Progenitor cell of endocrine pancreas (in vitro differentiated cells): ENCODE measurements around the gene OR7C1. TPM values are rescaled to one million over a fixed set of nuclear protein-coding genes. Genes with fewer than 3 reads are reported as not detected.
"Not testable (repeated sequence)": the region's sequence is repeated elsewhere in the genome, so short reads cannot be mapped to it uniquely, and the experiment has no call there.

Experiments used
- DNase-seq: peaks from one replicate; pipeline ENCODE4 v3.0.0; 2021; ENCODE audit warnings: low spot score; ENCODE audit not compliant: unreplicated experiment
- H3K27ac Mint-ChIP-seq: 2 replicates; pipeline ENCODE4 v1.8.0; 2021; ENCODE audit warnings: mild to moderate bottlenecking, moderate library complexity, mixed read lengths
- H3K27me3 Mint-ChIP-seq: 2 replicates; pipeline ENCODE4 v1.8.0; 2021; ENCODE audit warnings: mixed read lengths
- H3K36me3 Mint-ChIP-seq: 2 replicates; pipeline ENCODE4 v1.8.0; 2022; ENCODE audit warnings: mixed read lengths; ENCODE audit not compliant: insufficient read depth
- H3K4me1 Mint-ChIP-seq: 2 replicates; pipeline ENCODE4 v1.8.0; 2021; ENCODE audit warnings: low read depth, mixed read lengths
- H3K4me3 Mint-ChIP-seq: 2 replicates; pipeline ENCODE4 v1.8.0; 2021; ENCODE audit warnings: low read depth, mild to moderate bottlenecking, moderate library complexity, mixed read lengths
- H3K9me3 Mint-ChIP-seq: 2 replicates; pipeline ENCODE4 v1.8.0; 2021; ENCODE audit warnings: low read depth, mixed read lengths
- CTCF ChIP-seq: fragments of 200-600 bp; sonication (generic); IDR thresholded peaks from one replicate; pipeline ENCODE4 v1.5.0; 2021; ENCODE audit warnings: antibody characterized with exemption, mild to moderate bottlenecking; ENCODE audit not compliant: unreplicated experiment
- total RNA-seq: library from RNA; stranded (reverse); gene quantifications from 2 replicates; pipeline ENCODE4 v1.2.1, GENCODE V29; 2021

The OR7C1 gene
- total RNA-seq, 1 donor from 2014 or later = not detected

- H3K4me3 Mint-ChIP-seq = no peak overlapping the region
- H3K4me1 Mint-ChIP-seq = no peaks in the 10 kb centered on the region
- TF ChIP-seq CTCF = no peak
- no peak for DNase-seq
- no peak overlapping the region for H3K27ac Mint-ChIP-seq
- H3K27me3 Mint-ChIP-seq = no peaks in the 10 kb centered on the region
- peaks cover 3% of the 10 kb centered on the region for H3K36me3 Mint-ChIP-seq
- H3K9me3 Mint-ChIP-seq = peaks cover 44% of the 10 kb centered on the region
Measured at GRCh38 chr19:14804765-14805164, 30.2 kb downstream of the OR7C1 start.

GRCh38 chr19:14798760-14799159, 36.2 kb downstream of the OR7C1 start:
- TF ChIP-seq CTCF = no peak
- H3K27me3 Mint-ChIP-seq = no peaks in the 10 kb centered on the region
- peaks cover 51% of the 10 kb centered on the region for H3K9me3 Mint-ChIP-seq
- DNase-seq = no peak
- no peak overlapping the region for H3K4me3 Mint-ChIP-seq
- no peaks in the 10 kb centered on the region for H3K4me1 Mint-ChIP-seq
- peaks cover 2% of the 10 kb centered on the region for H3K36me3 Mint-ChIP-seq
- no peak overlapping the region for H3K27ac Mint-ChIP-seq

- TF ChIP-seq CTCF = no peak
- DNase-seq = no peak
- Mint-ChIP-seq H3K27me3 (no peaks in the 10 kb centered on the region), H3K4me1 (no peaks in the 10 kb centered on the region), H3K9me3 (peaks cover 53% of the 10 kb centered on the region), H3K27ac (no peak overlapping the region), H3K4me3 (no peak overlapping the region), H3K36me3 (no peaks in the 10 kb centered on the region)
Measured at GRCh38 chr19:14796021-14796420, 39.0 kb downstream of the OR7C1 start.

GRCh38 chr19:14795078-14795721, 39.8 kb downstream of the OR7C1 start:
- Mint-ChIP-seq H3K27ac (no peak overlapping the region), H3K36me3 (no peaks in the 10 kb centered on the region), H3K9me3 (peaks cover 46% of the 10 kb centered on the region), H3K27me3 (no peaks in the 10 kb centered on the region), H3K4me3 (no peak overlapping the region), H3K4me1 (no peaks in the 10 kb centered on the region)
- DNase-seq = no peak
- no peak for TF ChIP-seq CTCF

GRCh38 chr19:14792250-14792649, 42.7 kb downstream of the OR7C1 start:
- peaks cover 28% of the 10 kb centered on the region for H3K9me3 Mint-ChIP-seq
- DNase-seq, H3K4me3 Mint-ChIP-seq, H3K4me1 Mint-ChIP-seq, H3K27me3 Mint-ChIP-seq, H3K27ac Mint-ChIP-seq, H3K36me3 Mint-ChIP-seq: not testable (repeated sequence)

- Mint-ChIP-seq H3K4me3 (peak overlapping the region; percentile 25), H3K9me3 (peaks cover 8% of the 10 kb centered on the region), H3K27ac (no peak overlapping the region), H3K27me3 (peaks cover 2% of the 10 kb centered on the region), H3K4me1 (no peaks in the 10 kb centered on the region), H3K36me3 (no peaks in the 10 kb centered on the region)
- TF ChIP-seq CTCF = peak; percentile 63
- DNase-seq = no peak
Measured at GRCh38 chr19:14786421-14786851, 48.5 kb downstream of the OR7C1 start.

GRCh38 chr19:14785102-14785793, 49.7 kb downstream of the OR7C1 start:
- not testable (repeated sequence) for H3K27me3 Mint-ChIP-seq, DNase-seq, H3K9me3 Mint-ChIP-seq, H3K4me3 Mint-ChIP-seq, H3K4me1 Mint-ChIP-seq, H3K36me3 Mint-ChIP-seq, H3K27ac Mint-ChIP-seq

- not testable (repeated sequence) for DNase-seq, H3K27me3 Mint-ChIP-seq, H3K36me3 Mint-ChIP-seq, H3K9me3 Mint-ChIP-seq, H3K4me1 Mint-ChIP-seq, H3K4me3 Mint-ChIP-seq, H3K27ac Mint-ChIP-seq
Measured at GRCh38 chr19:14784730-14785101, 50.3 kb downstream of the OR7C1 start.
